Endothelial cell (in vitro differentiated cells): ENCODE data around the gene CFAP74. TPM values are rescaled to one million over a fixed set of nuclear protein-coding genes. Genes with fewer than 3 reads are reported as not detected.
A peak's percentile ranks its signal among the peaks of the same experiment; 100 is the strongest.

Source experiments
- DNase-seq: peaks from one replicate; pipeline ENCODE4 v3.0.0; 2021; ENCODE audit warnings: low spot score
- H3K27ac Mint-ChIP-seq: one replicate; pipeline ENCODE4 v1.8.0; 2021; ENCODE audit warnings: mixed read lengths, inconsistent platforms; ENCODE audit not compliant: unreplicated experiment
- H3K27me3 Mint-ChIP-seq: one replicate; pipeline ENCODE4 v1.8.0; 2021; ENCODE audit warnings: mild to moderate bottlenecking, moderate library complexity, mixed read lengths, inconsistent platforms; ENCODE audit not compliant: unreplicated experiment
- H3K36me3 Mint-ChIP-seq: one replicate; pipeline ENCODE4 v1.8.0; 2021; ENCODE audit warnings: mild to moderate bottlenecking, low read depth, mixed read lengths, inconsistent platforms; ENCODE audit not compliant: unreplicated experiment
- H3K4me1 Mint-ChIP-seq: one replicate; pipeline ENCODE4 v1.8.0; 2021; ENCODE audit warnings: mild to moderate bottlenecking, mixed read lengths, inconsistent platforms; ENCODE audit not compliant: unreplicated experiment
- H3K4me3 Mint-ChIP-seq: one replicate; pipeline ENCODE4 v1.8.0; 2021; ENCODE audit warnings: mild to moderate bottlenecking, mixed read lengths, inconsistent platforms; ENCODE audit not compliant: unreplicated experiment
- H3K9me3 Mint-ChIP-seq: one replicate; pipeline ENCODE4 v1.8.0; 2021; ENCODE audit warnings: mixed read lengths, inconsistent platforms; ENCODE audit not compliant: unreplicated experiment
- CTCF ChIP-seq: fragments of 200-600 bp; sonication (generic); IDR thresholded peaks from one replicate; pipeline ENCODE4 v1.5.0; 2021; ENCODE audit warnings: antibody characterized with exemption; ENCODE audit not compliant: unreplicated experiment
- total RNA-seq: library from RNA; stranded (reverse); fragmentation: NEBNext Ultra II Directional; extraction: Animal tissue kit (Norgen Biotek cat#: 25700); gene quantifications from one replicate; pipeline ENCODE4 v1.2.1, GENCODE V29; 2021; ENCODE audit not compliant: unreplicated experiment

Gene CFAP74
- total RNA-seq, 1 donor from 2014 or later, result not detected

- H3K9me3 Mint-ChIP-seq, result no peaks in the 10 kb centered on the region
- DNase-seq, result no peak
- TF ChIP-seq CTCF, result no peak
- H3K4me1 Mint-ChIP-seq, result peaks cover 3% of the 10 kb centered on the region
- H3K27me3 Mint-ChIP-seq, result peaks cover 12% of the 10 kb centered on the region
- no peak overlapping the region for H3K4me3 Mint-ChIP-seq
- H3K27ac Mint-ChIP-seq, result no peak overlapping the region
- H3K36me3 Mint-ChIP-seq, result no peaks in the 10 kb centered on the region
Measured at GRCh38 chr1:2041305-2041704, 37.7 kb upstream of the CFAP74 start.

GRCh38 chr1:2039251-2039650, 35.7 kb upstream of the CFAP74 start:
- Mint-ChIP-seq H3K9me3 (no peaks in the 10 kb centered on the region), H3K36me3 (no peaks in the 10 kb centered on the region), H3K27me3 (peaks cover 11% of the 10 kb centered on the region), H3K4me3 (no peak overlapping the region), H3K27ac (peak overlapping the region; percentile 52), H3K4me1 (peaks cover 3% of the 10 kb centered on the region)
- no peak for TF ChIP-seq CTCF
- no peak for DNase-seq

GRCh38 chr1:2038229-2038628, 34.6 kb upstream of the CFAP74 start:
- DNase-seq, result no peak
- H3K27ac Mint-ChIP-seq, result no peak overlapping the region
- peaks cover 9% of the 10 kb centered on the region for H3K27me3 Mint-ChIP-seq
- TF ChIP-seq CTCF, result no peak
- no peak overlapping the region for H3K4me3 Mint-ChIP-seq
- no peaks in the 10 kb centered on the region for H3K4me1 Mint-ChIP-seq
- no peaks in the 10 kb centered on the region for H3K36me3 Mint-ChIP-seq
- no peaks in the 10 kb centered on the region for H3K9me3 Mint-ChIP-seq

GRCh38 chr1:2037314-2037979, 33.9 kb upstream of the CFAP74 start:
- no peak overlapping the region for H3K27ac Mint-ChIP-seq
- no peak for DNase-seq
- H3K4me3 Mint-ChIP-seq, result no peak overlapping the region
- H3K27me3 Mint-ChIP-seq, result peaks cover 9% of the 10 kb centered on the region
- H3K36me3 Mint-ChIP-seq, result no peaks in the 10 kb centered on the region
- TF ChIP-seq CTCF, result no peak
- no peaks in the 10 kb centered on the region for H3K9me3 Mint-ChIP-seq
- H3K4me1 Mint-ChIP-seq, result no peaks in the 10 kb centered on the region

- no peaks in the 10 kb centered on the region for H3K4me1 Mint-ChIP-seq
- H3K4me3 Mint-ChIP-seq, result no peak overlapping the region
- H3K27me3 Mint-ChIP-seq, result peaks cover 9% of the 10 kb centered on the region
- DNase-seq, result no peak
- H3K9me3 Mint-ChIP-seq, result no peaks in the 10 kb centered on the region
- no peak overlapping the region for H3K27ac Mint-ChIP-seq
- TF ChIP-seq CTCF, result no peak
- no peaks in the 10 kb centered on the region for H3K36me3 Mint-ChIP-seq
Measured at GRCh38 chr1:2036287-2036686, 32.7 kb upstream of the CFAP74 start.
